HFF-Myc (cell line): Measurements from ENCODE around the gene PYGB.

Source experiments
- DNase-seq: peaks from one replicate; pipeline ENCODE4 v3.0.0-alpha.2; 2011; ENCODE audit warnings: low read depth; ENCODE audit errors: extremely low read depth
- H3K4me3 ChIP-seq: replicated peaks from 2 replicates; pipeline ENCODE4 v1.5.1; 2011; ENCODE audit warnings: low read depth, mild to moderate bottlenecking, control low read depth, low read length
- TF ChIP-seq, protein P1 (sequence below): IDR thresholded peaks from 2 replicates; pipeline ENCODE4 v1.5.1; 2012; ENCODE audit warnings: mild to moderate bottlenecking, low read depth, low read length, control low read depth; ENCODE audit errors: missing control alignments

PYGB gene

DNA sequence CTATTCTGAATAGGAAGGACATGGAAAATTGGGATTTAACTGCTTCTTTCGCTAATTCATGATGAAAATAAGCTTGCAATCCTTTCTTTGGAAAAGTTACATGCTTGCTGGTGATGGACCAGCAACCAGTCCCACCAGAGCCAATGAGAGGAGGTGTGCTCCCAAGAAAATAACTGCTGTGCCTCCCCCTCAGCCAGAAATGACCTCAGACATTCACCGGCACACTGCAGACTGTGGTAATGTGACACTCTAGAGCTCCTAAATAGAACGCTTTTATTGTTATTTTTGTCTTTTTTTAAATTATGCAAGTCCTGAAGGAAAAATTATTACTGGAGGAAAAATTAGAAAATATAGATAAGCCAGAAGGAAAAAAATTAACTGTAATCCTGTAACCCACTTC, 2.6 kb downstream of the PYGB start:
- peak overlapping the region; percentile 77 for H3K4me3 ChIP-seq
- TF ChIP-seq, protein P1, sequence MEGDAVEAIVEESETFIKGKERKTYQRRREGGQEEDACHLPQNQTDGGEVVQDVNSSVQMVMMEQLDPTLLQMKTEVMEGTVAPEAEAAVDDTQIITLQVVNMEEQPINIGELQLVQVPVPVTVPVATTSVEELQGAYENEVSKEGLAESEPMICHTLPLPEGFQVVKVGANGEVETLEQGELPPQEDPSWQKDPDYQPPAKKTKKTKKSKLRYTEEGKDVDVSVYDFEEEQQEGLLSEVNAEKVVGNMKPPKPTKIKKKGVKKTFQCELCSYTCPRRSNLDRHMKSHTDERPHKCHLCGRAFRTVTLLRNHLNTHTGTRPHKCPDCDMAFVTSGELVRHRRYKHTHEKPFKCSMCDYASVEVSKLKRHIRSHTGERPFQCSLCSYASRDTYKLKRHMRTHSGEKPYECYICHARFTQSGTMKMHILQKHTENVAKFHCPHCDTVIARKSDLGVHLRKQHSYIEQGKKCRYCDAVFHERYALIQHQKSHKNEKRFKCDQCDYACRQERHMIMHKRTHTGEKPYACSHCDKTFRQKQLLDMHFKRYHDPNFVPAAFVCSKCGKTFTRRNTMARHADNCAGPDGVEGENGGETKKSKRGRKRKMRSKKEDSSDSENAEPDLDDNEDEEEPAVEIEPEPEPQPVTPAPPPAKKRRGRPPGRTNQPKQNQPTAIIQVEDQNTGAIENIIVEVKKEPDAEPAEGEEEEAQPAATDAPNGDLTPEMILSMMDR, result no peak
- no peak for DNase-seq

DNA sequence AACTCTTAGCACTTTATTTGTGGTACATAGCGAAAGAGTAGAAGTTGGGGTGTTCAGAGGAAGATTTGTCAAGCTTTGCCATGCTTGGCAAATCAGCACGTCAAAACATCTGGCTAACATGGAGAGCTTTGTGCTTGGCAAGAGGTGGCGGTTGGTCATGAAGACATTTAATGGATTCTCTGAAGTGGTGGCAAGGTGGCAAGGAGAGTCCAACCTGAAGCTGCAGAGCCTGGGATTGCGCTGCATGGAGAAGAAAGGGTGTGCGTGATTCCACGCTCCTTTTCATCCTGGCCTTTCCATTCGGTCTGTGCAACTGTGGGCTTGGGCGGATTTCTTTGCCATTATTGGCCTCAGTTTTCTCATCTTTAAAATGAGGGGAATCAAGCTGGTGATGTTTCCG, 3.1 kb downstream of the PYGB start:
- TF ChIP-seq, protein P1, result no peak
- H3K4me3 ChIP-seq, result no peak overlapping the region
- no peak for DNase-seq

DNA sequence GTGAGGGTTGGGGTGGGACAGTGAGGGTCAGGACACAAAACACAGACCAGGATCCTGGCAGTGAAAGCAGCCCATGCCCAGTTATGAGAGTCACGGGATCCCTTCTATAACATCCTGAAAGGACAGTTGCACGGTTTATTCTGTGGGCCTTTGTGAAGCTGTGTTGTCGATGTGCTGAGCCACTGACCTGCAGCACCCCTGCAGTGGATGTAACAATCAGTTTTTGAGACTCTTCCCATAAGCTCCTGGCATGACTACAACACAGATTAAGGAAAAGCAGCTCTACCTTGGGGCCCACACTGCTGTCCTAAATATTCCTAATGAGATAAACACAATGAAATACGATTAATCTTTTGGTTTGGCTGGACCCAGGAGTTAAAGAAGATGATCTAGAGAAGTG, 3.7 kb downstream of the PYGB start:
- DNase-seq, result no peak
- no peak overlapping the region for H3K4me3 ChIP-seq
- TF ChIP-seq, protein P1, result no peak

DNA sequence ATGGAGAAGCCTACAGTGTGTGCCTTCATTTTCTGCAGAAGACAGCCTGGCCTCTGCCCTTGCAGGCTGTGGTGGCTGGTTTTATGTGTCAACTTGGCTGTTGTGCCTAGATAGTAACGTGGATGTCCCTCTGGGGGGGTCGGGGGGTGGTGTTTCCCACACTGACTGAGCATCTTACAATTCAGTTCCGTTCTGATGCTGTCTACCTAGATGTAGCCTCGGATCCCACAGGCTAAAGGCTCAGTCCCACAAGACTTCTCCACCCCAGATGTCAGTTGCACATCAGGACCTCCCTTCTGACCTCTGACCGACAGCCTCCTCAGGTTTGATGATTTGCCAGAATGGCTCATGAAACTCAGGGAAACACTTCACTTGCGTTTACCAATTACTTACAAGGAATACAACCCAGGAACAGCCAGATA, 4.4 kb downstream of the PYGB start:
- H3K4me3 ChIP-seq, result no peak overlapping the region
- no peak for DNase-seq
- TF ChIP-seq, protein P1, result no peak

DNA sequence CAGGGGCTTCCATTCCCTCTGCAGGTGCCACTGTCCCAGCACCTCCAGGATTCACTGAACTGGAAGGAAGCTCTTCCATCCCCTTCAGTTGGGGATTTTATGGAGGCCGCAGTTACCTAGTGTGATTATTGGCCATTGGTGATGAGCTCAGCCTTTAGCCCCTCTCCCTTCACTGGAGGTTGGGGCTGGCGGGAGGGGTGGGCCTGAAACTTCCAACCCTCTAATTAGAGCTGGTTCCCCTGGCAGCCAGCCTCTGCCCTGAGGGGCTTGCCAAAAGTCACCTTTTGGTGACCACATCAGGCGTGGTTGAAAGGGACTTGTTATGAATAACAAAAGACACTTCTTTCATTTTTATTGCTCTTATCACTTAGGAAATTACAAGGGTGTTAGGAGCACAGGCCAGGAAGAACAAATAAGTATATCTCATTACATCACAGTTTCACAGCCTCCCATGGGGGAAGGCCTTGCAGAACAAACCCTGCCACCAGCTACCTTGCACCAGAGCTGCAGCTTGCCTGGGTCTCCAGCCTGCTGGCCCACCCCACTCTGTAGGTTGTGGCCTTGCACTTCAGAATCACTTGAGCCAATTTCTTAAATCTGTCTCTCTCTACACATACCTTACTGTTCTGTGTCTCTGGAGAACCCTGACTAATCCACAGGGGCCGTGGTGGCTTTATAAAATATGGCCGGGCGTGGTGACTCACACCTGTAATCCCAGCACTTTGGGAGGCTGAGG, 5.0 kb downstream of the PYGB start:
- TF ChIP-seq, protein P1, result no peak
- no peak overlapping the region for H3K4me3 ChIP-seq
- DNase-seq, result no peak

DNA sequence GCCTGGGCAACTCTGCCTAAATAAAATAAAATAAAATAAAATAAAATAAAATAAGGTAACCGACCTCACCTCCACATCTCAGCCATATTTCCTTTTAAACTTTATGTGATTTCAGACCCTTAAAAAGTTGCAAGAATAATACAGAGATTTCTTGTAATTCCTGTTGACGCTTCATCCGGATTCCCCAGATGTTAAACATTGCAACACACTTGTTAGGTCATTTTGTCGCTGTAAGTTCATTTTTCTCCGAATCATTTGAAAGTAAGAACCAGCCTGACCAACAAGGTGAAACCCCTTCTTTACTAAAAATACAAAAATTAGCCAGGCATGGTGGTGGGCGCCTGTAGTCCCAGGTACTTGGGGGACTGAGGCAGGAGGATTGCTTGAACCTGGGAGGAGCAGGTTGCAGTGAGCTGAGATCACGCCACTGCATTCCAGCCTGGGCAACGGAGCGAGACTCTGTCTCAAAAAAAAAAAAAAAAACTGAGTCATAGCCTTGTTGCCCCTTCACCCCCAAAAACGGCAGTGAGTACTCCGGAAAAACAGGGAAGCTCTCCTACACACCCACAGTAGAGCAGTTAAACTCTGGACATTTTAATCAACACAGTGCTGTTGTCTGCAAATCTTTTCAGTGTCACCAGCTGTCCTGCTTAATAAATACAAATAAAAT, 5.9 kb downstream of the PYGB start:
- TF ChIP-seq, protein P1, result no peak
- no peak overlapping the region for H3K4me3 ChIP-seq

More for the DNA sequence above, 5.9 kb downstream of the PYGB start:
- no peak for DNase-seq
